NOMO-1 treated with DMSO at 0.1 percent for 48 hours (cell line): ENCODE measurements around the gene LSP1.

Experiments used
- DNase-seq: peaks from one replicate; lab custom pipeline; 2025; ENCODE audit not compliant: unreplicated experiment; lab: John Stamatoyannopoulos, UW

Gene LSP1

GRCh38 chr11:1888811-1889210 is 35.9 kb downstream of the LSP1 start:
- no peak for DNase-seq

GRCh38 chr11:1889224-1889930 is 36.5 kb downstream of the LSP1 start:
- no peak for DNase-seq

GRCh38 chr11:1889941-1890855 is 37.3 kb downstream of the LSP1 start:
- no peak for DNase-seq

DNA sequence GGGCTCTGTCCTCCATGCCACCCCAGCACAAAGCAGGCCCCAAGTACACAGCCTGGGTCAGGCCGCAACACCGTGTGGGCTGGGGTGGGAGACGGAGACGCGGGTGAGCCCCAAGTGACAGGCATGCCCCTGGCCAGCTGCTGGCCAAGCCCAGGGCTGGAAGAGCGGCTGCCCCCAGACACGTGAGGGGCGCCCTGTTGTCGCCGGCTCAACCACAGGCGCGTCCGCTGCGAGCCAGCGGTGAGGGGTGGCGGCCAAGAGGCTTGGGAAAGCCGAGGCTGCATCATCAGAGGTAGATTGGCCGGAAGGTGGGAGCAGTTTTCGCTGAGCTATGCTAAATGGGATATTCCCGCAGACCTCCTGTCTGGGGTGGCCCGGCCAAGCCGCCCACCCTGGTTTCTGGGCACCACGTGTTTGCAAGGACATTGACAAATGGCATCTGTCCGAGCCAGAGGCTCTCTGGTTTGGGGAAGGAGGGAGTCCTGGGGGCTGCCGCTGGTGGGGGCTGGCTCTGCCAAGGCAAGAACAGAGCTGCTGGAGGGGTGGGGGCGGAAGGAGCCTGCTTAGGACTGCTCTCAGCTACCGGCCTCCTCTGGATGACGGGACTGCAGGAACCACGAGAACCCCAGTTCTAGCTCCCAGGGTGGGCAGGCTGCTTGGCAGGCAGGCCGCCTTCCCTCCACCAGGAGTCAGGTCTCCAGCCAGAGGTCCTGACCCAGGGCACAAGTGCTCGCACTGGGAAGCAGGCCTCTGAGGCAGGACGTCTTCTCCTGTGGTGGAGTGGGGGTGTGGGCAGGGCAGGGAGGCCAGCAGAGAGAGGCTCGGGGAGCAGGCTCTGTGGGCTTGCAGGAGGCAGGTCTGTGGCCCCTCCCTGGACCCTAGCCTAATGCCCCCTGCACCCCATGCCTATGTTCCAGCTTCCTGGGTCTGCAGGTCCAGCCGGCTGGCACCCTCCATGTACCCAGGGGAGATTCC is 38.3 kb downstream of the LSP1 start:
- DNase-seq: no peak

- DNase-seq: no peak
These were observed 38.9 kb downstream of the LSP1 start, which contains the start of gene PRR33 for GRCh38 chr11:1891831-1892115. Gene PRR33 (minus strand): TSS chr11:1891895. CDS start chr11:1890584, 1,311 bp downstream.

DNA sequence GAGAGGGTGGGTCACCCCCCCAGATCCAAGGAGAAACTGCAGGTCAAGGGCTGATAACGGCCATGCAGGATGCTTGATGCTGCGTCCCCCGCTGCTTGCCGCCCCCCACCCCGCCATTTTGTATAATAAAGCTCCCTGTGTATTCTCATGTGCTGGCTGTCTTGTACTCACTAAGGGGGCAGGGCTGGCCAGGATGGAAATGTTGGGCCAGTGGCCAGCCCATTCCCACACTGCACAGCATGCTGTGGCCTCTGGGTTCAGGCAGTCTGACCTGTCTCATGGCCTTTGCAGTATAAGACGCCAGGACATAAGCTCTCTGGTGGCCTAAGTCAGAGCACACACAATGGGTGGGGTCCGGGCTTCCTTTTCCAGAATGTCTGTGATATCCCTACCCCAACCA is 39.2 kb downstream of the LSP1 start:
- no peak for DNase-seq

- no peak for DNase-seq
These were observed 39.7 kb downstream of the LSP1 start for GRCh38 chr11:1892558-1892957.

DNA sequence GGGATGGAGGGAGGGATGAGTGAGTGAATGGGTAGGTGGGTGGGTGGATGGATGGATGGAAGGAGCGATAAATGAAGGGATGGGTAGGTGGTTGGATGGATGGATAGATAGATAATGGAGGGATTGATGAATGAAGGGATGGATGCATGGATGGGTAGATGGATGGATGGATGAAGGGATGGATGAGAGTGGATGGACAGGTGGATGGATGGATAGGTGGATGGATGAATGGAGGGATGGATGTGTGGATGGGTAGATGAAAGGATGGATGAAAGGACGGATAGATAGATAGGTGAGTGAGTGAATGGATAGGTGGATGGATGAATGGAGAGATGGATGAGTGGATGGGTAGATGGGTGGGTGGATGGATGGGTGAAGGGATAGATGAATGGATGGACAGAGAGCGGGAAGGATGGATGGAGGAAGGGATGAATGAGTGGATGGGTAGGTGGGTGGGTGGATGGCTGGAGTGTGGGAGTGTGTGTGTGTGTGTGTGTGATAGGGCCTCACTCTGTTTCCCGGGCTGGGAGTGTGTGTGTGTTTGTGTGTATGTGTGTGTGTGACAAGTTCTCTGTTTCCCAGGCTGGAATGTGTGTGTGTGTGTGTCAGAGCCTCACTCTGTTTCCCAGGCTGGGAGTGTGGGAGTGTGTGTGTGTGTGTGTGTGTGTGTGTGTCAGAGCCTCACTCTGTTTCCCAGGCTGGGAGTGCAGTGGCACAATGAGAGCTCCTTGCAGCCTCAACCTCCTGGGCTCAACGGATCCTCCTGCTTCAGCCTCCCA is 40.9 kb downstream of the LSP1 start:
- no peak for DNase-seq

- DNase-seq: no peak
These were observed 41.9 kb downstream of the LSP1 start for GRCh38 chr11:1894759-1895158.

- no peak for DNase-seq
These were observed 43.6 kb downstream of the LSP1 start for GRCh38 chr11:1896468-1896867.

GRCh38 chr11:1896923-1897322 is 44.0 kb downstream of the LSP1 start:
- DNase-seq: no peak

GRCh38 chr11:1899090-1899489 is 46.2 kb downstream of the LSP1 start:
- no peak for DNase-seq

GRCh38 chr11:1899686-1900085 is 46.8 kb downstream of the LSP1 start:
- no peak for DNase-seq

DNA sequence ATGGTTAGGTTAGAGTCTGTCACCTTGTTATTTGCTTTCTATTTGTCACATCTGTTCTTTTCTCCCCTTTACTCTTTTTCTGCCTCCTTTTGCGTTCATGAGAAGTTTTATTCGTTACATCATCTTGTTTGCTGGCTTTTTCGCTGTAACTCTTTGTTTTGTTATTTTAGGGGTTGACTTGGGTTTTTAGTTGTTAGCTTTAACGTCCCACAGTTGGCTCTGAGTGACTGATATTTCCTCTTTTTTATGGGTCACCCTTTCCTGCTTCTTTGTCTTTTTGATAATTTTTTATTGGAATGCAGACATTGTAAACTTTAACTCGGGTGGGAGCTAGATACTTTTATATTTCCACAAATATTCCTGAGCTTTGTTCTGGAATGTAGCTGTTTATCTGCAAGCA is 53.3 kb downstream of the LSP1 start:
- DNase-seq: no peak

DNA sequence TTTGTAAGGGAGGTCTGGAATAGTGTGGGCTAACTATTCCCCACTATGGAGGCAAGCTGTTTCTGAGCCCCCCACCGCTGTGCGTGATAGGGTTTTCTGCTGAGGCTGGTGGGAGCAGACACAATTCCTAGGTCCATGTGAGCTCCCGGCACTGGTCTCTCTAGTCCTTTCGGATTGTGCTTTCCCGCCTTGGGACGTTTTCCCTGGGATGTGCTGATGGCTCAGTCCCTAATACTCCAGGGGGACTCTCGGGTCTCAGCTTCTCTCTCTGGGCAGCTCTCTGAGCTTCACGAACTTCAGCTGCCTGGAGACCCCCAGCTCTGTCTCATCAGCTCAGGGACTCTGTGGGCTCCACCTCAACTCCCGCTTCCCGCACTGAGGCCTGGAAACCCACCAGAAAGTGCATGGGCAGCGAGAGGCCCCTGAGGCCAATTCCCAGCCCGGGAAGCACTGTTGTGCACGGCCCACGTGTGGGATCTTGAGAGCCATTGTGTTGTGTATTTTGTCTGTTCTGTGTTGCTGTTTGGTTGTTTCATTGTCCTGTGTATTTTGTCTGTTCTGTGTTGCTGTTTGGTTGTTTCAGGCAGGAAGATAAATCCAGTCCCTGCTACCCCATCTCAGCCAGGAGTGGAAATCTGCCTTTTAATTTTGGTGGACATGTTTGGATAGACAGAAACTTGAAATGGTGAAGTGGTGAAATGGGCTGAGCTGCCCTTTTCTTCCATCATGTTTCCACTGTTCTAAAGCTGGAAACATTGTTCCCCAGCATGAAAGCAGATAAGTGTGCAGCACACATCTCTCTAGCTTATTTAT is 53.9 kb downstream of the LSP1 start:
- no peak for DNase-seq

- no peak for DNase-seq
These were observed 55.7 kb downstream of the LSP1 start for GRCh38 chr11:1908618-1909017.

DNA sequence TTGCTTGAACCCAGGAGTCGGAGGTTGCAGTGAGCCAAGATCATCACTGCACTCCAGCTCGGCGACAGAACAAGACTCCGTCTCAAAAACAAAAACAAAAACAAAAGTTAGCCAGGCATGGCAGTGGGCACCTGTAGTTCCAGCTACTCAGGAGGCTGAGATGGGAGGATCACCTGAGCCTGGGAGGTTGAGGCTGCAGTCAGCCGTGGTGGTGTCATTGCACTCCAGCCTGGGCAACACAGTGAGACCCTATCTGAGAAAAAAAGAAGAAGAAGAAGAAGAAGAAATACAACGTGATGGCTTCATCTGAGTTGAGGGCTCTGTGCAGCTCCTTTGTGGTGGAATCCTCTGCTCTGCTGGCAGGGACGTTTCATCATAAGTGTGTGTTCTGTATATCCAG is 56.6 kb downstream of the LSP1 start:
- no peak for DNase-seq

DNA sequence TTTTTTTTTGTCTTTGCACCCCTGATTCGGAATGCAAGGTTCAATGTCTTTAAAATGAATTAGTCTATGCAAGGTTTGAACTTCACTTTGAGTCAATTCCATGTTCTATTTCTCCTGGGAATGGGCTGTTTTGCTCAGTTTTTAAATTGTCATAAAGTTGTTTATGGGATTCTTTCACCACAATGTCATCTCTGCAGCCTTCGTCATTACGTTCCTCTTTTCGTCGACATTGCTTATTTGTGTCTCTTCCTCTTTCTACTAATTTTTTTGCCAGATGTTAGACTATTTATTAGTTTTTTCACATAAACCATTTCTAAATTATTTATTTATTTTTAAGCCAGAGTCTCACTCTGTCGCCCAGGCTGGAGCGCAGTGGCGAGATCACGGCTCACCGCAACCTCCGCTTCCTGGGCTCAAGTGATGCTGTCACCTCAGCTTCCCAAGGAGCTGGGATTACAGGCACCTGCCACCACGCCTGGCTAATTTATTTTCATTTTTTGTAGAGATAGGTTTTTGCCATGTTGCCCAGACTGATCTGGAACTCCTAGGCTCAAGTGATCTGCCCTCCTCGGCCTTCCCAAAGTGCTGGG is 59.5 kb downstream of the LSP1 start:
- DNase-seq: peak; percentile 82
